Measurements from ENCODE around the gene IL17B. TPM values are rescaled to one million over a fixed set of nuclear protein-coding genes. Genes with fewer than 3 reads are reported as not detected.

IL17B gene
- total RNA-seq, 1 experiment from 2014 or later: not detected

- Histone ChIP-seq H4K5ac (ENCODE audit: insufficient read length, low read depth, low read length) (no peak overlapping the region), H2BK120ac (ENCODE audit: low read depth, low read length, poor library complexity, severe bottlenecking) (no peak overlapping the region), H3K23me2 (ENCODE audit: insufficient read length, low read depth, low read length, poor library complexity, severe bottlenecking) (no peaks in the 10 kb centered on the region), H3K4me2 (ENCODE audit: insufficient read depth, insufficient read length, low read length) (no peak overlapping the region), H4K20me1 (ENCODE audit: control insufficient read depth, insufficient read depth, insufficient read length) (no peaks in the 10 kb centered on the region), H2BK5ac (ENCODE audit: insufficient read length, low read length) (no peak overlapping the region), H4K91ac (ENCODE audit: insufficient read length, low read depth, low read length) (no peak overlapping the region), H3K4me1 (ENCODE audit: insufficient read depth, low read length) (no peaks in the 10 kb centered on the region), H3K27me3 (ENCODE audit: insufficient read depth, low read length) (no peaks in the 10 kb centered on the region), H2BK15ac (ENCODE audit: low read depth, low read length) (no peak overlapping the region), H2BK12ac (ENCODE audit: insufficient read length, low read depth, low read length) (no peak overlapping the region), H3K79me1 (ENCODE audit: insufficient read depth, low read depth, low read length, poor library complexity, severe bottlenecking) (no peaks in the 10 kb centered on the region), H3K4ac (ENCODE audit: low read depth, low read length) (no peak overlapping the region), H2AFZ (ENCODE audit: low read length) (no peak overlapping the region), H3K9ac (ENCODE audit: extremely low read depth, insufficient read length, low read length) (no peak overlapping the region), H3K27ac (ENCODE audit: insufficient read length, low read depth, low read length) (no peak overlapping the region), H3K14ac (ENCODE audit: insufficient read depth, low read length) (no peak overlapping the region), H3K18ac (ENCODE audit: insufficient read length, low read depth, low read length) (no peak overlapping the region), H3T11ph (ENCODE audit: low read length) (no peak overlapping the region), H2BK20ac (ENCODE audit: low read depth, low read length, poor library complexity, severe bottlenecking) (no peak overlapping the region), H4K8ac (replicated peaks; ENCODE audit: insufficient read length, low read depth, low read length) (no peak overlapping the region), H3K79me2 (ENCODE audit: insufficient read depth, low read length) (no peaks in the 10 kb centered on the region), H3K23ac (ENCODE audit: insufficient read length, low read depth, low read length) (no peak overlapping the region), H2AK5ac (ENCODE audit: insufficient read length, low read length) (no peak overlapping the region), H3K56ac (ENCODE audit: insufficient read length, low read depth, low read length) (no peak overlapping the region), H3K9me3 (ENCODE audit: control insufficient read depth, low read depth, low read length) (no peaks in the 10 kb centered on the region)
- Mint-ChIP-seq H3K4me3 (no peak overlapping the region), H3K4me1 (peaks cover 12 to 17% of the 10 kb centered on the region in 2 experiments), H3K27ac (no peak overlapping the region; a peak in 1 of 7 replicates), H3K9me3 (no peaks in the 10 kb centered on the region; a peak in 1 of 5 replicates), H3K36me3 (ENCODE audit: insufficient read depth in 1 of 3, low read depth in 3 of 3) (peaks cover 0 to 12% (median 0%) of the 10 kb centered on the region in 3 experiments; a peak in 4 of 7 replicates), H3K27me3 (ENCODE audit: low read depth) (no peaks in the 10 kb centered on the region)
- no peak for DNase-seq
- WGBS (ENCODE audit: extremely low coverage, insufficient read length, low lambda C conversion rate): no CpG with 5 or more reads among the region's 3 CpGs
- TF ChIP-seq CTCF (conservative IDR thresholded peaks at IDR 0.05): no peak
Observed at GRCh38 chr5:149372932-149373331, 6.2 kb downstream of the IL17B start.

Measured in H9 (cell line).